Measurements from ENCODE around the gene C20orf173.

DNA sequence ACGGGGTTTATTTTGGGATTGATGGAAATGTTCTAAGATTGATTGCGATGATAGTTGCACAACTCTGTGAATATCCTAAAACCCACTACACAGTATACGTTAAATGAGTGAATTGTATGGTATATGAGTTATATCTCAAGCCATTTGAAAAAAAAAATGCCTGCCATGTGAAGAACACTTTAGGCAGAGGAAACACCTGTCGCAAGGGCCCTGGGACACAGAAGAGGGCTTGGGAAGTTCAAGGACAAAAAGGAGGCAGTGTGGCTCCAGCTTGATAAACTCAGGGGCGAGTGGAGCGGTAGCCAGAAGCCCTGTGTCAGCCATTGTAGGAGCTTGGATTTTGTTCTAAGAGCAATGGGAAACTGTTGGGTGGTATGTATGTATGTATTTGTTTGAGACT is 37.1 kb downstream of the C20orf173 start:
- TF ChIP-seq SP1 (IDR thresholded peaks at IDR 0.05) (no peak), ARNT (IDR thresholded peaks at IDR 0.05) (no peak), ZNF384 (IDR thresholded peaks at IDR 0.05) (no peak), LEF1 (IDR thresholded peaks at IDR 0.05; ENCODE audit: borderline replicate concordance) (no peak), TARDBP (IDR thresholded peaks at IDR 0.05) (no peak), HDGF (IDR thresholded peaks at IDR 0.05; ENCODE audit: borderline replicate concordance) (no peak), FOXK2 (IDR thresholded peaks at IDR 0.05) (no peak), FOXA1 (IDR thresholded peaks at IDR 0.05) (no peak)
